EH (cell line): Measurements from ENCODE around the gene CDR2L.

Source experiments
- DNase-seq: peaks from one replicate; pipeline ENCODE4 v3.0.0-alpha.2; 2015; ENCODE audit warnings: low read depth

Gene CDR2L

DNA sequence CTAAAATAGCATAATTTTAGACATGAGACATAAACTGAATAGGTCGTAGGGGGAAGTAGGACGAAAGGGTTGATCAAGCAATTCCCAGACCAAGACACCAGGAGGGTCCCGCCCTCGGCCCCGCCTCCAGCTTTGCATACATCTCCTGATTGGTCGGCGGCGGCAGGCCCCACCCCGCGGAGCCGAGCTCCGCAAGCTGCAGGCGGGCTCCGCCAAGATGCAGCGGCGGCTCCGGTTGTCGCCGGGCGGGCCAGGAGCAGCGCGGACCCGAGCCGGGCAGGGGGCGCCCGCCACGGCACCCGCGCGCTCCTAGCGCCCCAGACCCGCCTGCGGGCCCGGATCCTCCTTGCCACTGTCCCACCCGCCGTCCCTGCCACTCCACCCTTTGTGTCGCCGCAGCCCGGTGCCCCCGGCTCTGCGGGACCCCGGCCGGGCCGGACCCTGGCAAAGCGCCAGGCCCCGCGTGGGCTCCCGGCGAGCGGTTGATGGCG is at the start of gene CDR2L:
Gene CDR2L, plus strand, starts transcription at position 215 of the 491 bp plus-strand sequence. CDS start 412 bp downstream, outside the sequence.
- peak; percentile 94 for DNase-seq

DNA sequence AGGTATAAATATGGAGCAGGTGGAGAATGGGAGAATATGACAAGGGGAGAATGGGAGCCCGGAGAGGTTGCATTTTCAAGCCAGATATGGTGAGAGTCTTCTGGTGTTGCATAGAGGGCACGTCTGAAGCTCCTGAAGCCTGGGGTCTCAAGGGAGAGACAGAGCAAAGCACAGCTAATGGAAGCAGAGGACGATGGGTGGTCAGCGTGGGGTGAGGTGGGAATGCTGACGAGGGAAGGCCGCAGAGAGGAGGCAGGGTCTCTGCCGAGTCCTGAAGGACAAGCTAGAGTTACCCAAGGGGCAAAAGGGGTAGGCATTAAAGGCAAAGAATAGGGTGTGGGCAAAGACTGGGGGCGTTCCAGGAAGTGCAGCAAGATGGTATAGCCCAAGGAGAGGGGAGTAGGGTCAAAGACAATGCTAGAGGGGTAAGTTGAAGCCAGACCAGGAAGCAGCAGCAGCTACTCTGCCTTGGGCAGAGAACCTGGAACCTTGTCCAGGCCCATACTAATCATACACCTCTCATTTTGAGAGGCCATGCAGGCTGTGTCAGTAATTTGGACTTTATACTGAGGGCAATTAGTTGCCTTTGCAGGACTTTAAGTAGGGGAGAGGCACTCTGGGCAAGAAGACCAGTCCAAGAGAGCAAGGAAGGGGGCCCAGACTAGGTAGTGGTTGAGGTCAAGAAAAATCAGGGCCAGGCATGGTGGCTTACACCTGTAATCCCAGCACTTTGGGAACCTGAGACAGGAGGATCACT is 49.1 kb upstream of the CDR2L start:
- DNase-seq: no peak

DNA sequence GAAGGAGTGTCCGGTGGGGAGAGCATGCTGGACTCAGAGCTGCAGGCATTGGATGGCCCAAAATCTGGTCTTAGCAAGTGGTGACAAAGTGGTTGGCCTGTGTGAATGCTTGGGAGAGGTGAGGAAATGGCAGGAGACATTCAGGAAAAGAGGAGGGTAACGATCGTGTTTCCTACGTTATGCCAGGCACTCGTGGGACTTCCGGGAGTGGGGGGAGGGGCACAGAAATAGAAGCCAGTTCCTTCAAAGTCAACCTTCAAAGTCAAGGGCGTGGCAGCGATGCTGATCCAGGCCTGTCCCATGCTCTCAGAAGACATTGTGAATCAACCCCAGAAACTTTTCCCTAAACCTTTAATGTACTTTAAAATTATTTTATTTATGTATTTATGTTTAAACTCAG is 47.9 kb upstream of the CDR2L start:
- DNase-seq: no peak

DNA sequence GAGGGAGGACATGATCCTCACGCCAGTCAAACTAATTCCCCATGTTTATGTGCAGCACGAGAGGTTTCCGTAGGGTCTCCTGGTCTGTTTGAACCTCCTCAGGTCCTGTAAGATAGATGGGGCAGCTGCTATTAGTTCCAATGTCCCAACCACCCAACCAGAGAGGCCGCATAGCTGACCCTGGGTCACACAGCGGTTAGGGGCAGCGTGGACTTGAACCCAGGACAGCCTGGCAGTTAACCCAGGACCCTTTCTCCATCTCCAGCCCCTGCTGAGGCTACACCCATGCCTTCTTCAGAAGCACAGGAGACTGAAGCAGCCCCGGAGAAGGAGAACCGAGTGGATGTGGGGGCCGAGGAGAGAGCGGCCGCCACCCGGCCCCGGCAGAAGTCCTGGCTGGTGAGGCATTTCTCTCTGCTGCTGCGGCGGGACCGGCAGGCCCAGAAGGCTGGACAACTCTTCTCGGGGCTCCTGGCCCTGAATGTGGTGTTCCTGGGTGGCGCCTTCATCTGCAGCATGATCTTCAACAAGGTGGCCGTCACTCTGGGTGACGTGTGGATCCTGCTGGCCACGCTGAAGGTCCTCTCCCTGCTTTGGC is 46.2 kb upstream of the CDR2L start:
- no peak for DNase-seq

- no peak for DNase-seq
These were observed 43.5 kb upstream of the CDR2L start for GRCh38 chr17:74943808-74944522.

DNA sequence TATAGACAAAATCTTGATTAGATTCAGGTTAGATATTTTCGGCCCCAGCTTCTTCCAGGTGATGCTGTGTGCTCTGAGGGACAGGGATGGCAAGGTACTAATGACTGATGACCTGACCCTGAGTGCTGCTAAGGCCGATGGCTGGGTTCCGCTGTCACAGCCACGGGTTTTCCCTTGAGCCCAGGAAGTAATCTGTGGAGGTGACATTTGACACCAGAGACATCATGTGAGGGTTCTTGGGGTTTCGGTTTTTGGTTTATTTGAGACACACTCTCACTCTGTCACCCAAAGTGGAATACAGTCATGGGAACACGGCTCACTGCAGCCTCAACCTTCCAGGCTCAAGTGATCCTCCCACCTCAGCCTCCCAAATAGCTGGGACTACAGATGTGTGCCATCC is 41.9 kb upstream of the CDR2L start:
- no peak for DNase-seq

DNA sequence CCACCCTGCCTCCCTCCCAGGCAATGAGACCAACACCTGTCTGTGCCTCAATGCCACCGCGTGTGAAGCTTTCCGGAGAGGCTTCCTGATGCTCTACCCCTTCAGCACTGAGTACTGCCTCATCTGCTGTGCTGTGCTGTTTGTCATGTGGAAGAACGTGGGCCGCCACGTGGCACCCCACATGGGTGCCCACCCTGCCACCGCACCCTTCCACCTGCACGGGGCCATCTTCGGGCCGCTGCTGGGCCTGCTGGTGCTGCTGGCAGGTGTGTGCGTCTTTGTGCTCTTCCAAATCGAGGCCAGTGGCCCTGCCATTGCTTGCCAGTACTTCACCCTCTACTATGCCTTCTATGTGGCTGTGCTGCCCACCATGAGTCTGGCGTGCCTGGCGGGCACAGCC is 40.8 kb upstream of the CDR2L start:
- DNase-seq: no peak

- no peak for DNase-seq
These were observed 40.2 kb upstream of the CDR2L start for GRCh38 chr17:74947041-74947754.

GRCh38 chr17:74949455-74950115 is 37.8 kb upstream of the CDR2L start:
- no peak for DNase-seq

- DNase-seq: no peak
These were observed 37.2 kb upstream of the CDR2L start for GRCh38 chr17:74950207-74950606.

GRCh38 chr17:74951065-74951464 is 36.4 kb upstream of the CDR2L start:
- no peak for DNase-seq

- DNase-seq: no peak
These were observed 35.6 kb upstream of the CDR2L start for GRCh38 chr17:74951680-74952421.

DNA sequence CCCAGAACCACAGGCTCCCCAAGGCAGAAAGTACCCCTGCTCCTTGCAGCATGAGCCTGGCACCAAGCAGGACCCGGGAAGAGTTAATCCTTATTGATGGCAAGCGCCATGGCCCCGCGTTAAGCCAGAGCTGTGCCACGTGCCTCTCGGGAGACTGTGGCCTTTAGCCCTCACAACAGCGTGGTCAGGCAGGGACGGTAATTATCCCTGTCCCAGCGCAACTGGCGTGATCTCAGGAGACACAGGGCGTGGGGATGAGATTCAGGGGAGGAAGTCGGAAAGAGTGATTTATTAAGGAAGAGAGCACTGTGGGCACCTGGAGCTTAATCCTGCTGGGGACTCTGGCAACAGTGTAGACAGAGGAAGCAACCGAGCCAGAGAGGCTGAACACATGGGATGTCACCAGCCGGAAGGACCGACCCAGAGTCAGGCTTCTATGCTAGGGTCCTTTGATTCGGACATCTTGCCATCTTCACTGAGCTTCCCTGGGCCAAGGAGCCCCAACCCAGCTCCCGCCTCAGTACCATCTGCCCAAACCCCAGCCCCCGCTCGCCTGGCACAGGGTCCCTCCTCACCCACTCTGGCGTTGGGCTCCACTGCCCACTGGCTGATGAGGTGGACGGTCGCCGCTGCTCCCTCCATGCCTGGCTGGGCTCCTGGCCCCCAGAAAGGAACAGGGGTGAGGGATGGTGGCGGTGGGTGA is 34.9 kb upstream of the CDR2L start:
- no peak for DNase-seq

- DNase-seq: no peak
These were observed 34.2 kb upstream of the CDR2L start for GRCh38 chr17:74953134-74953687.

- no peak for DNase-seq
These were observed 33.3 kb upstream of the CDR2L start for GRCh38 chr17:74954115-74954514.

- no peak for DNase-seq
These were observed 32.6 kb upstream of the CDR2L start for GRCh38 chr17:74954665-74955421.

DNA sequence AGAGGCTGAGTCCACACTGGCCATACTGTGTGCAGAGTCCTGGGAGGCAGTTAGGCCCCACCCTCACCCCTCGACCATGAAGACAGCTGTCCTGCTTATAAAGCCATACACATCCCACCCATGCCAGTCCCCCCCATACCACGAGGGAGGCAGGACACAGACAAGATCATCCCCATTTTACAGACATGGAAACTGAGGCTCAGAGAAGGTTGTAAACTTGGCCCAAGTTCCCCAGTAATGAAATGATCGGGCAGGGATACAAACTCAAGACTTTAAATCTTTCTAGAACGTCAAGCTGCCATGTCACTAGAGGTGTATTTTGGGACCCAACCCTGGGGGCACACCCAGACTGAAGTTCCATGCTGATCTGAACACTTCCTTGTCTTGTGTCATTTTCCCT is 31.3 kb upstream of the CDR2L start:
- no peak for DNase-seq

GRCh38 chr17:74957935-74958740 is 29.3 kb upstream of the CDR2L start:
- peak; percentile 54 for DNase-seq
